OCI-LY3 (cell line): ENCODE measurements around the gene LRRC32.

ENCODE experiments used
- EZH2phosphoT487 ChIP-seq: fragments of 200-600 bp; shearing (Covaris generic); IDR thresholded peaks from 2 replicates; pipeline ENCODE4 v1.6.1; 2018; ENCODE audit warnings: antibody characterized with exemption, mixed run types, low read depth
- TF ChIP-seq, protein P1 (sequence below): fragments of 200-600, 300-600 bp; sonication (generic); IDR thresholded peaks from 2 replicates; pipeline ENCODE4 v1.5.1; 2014; ENCODE audit warnings: antibody characterized with exemption, low read length, low read depth

DNA sequence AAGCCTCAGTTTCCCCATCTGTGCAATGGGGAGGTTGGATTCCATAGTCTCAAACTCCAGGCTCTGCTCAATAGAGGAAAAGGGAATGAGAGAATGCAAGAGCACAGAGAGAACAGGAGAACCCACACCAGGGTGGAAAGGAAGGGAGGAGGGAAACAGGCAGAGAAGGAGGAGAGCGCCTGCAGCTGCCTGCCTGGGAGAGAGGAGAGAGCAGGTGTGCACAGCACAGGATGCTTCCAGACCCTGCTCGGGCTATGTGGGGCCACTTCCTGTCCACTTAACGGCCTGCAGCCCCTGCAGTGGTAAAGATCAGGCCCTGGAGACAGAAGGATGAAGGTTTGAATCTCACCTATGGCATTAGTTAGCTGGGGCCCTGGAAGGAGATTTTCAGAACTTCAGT lies 12.3 kb downstream of the LRRC32 start:
- TF ChIP-seq, protein P1, sequence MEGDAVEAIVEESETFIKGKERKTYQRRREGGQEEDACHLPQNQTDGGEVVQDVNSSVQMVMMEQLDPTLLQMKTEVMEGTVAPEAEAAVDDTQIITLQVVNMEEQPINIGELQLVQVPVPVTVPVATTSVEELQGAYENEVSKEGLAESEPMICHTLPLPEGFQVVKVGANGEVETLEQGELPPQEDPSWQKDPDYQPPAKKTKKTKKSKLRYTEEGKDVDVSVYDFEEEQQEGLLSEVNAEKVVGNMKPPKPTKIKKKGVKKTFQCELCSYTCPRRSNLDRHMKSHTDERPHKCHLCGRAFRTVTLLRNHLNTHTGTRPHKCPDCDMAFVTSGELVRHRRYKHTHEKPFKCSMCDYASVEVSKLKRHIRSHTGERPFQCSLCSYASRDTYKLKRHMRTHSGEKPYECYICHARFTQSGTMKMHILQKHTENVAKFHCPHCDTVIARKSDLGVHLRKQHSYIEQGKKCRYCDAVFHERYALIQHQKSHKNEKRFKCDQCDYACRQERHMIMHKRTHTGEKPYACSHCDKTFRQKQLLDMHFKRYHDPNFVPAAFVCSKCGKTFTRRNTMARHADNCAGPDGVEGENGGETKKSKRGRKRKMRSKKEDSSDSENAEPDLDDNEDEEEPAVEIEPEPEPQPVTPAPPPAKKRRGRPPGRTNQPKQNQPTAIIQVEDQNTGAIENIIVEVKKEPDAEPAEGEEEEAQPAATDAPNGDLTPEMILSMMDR, result no peak
- TF ChIP-seq EZH2phosphoT487, result no peak
